HTR-8/SVneo (cell line): ENCODE measurements around the gene MCF2L.
"Not testable (repeated sequence)": the region's sequence is repeated elsewhere in the genome, so short reads cannot be mapped to it uniquely, and the experiment has no call there.

Experiments
- DNase-seq: peaks from one replicate; pipeline ENCODE4 v3.0.0; 2011; ENCODE audit warnings: low spot score, mixed read lengths; ENCODE audit not compliant: insufficient read length
- FAIRE-seq: peaks from 2 replicates; lab custom pipeline; 2011; peaks lifted over from hg19 to GRCh38; lab: Jason Lieb, UNC

The MCF2L gene

DNA sequence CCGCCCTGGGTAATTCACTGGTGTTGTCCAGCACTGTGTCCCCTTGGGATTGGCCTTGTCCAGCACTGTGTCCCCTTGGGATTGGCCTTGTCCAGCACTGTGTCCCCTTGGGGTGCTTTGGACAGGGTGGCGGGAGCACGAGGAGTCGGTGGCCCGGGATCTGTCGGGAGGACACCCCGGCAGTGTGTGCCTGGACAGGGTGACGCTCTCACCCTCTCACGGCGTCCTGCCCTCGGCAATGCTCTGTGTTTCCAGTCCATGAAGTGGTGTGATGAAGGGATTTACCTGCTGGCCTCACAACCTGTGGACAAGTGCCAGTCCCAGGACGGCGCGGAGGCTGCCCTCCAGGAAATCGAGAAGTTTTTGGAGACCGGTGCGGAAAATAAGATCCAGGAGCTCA lies 106.7 kb downstream of the MCF2L start:
- FAIRE-seq (no peak), DNase-seq (no peak)

DNA sequence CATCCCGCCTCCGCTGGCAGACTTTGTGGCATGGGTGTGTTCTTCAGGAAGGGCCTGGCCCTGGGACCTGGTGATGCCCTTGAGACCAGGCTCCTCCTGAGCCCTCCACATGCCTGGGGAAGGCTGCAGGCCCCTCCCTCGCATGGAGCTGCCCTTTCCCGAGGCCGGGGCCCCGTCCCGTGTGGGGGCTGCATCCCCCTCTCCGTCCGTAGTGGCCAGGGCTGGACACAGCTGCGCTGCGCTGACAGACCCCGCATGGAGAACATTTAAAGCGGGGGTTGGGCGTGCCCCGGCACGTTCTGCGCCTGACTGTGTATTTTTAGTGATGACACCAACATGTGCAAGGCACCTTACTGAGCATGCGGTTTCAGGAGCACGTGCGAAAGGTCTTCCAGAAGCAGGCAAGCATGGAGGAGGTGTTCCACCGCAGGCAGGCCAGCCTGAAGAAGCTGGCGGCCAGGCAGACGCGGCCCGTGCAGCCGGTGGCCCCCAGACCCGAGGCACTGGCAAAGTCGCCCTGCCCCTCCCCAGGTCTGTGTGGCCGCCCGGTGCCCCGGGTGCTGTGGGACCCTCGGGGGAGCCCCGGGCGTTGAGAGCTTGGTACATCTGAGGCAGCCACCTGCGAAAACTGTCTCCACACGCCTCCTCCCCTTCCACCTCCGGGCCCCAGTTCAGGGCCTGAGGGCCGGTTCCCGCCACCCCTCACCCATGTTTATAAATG lies 107.8 kb downstream of the MCF2L start:
- no peak for DNase-seq
- no peak for FAIRE-seq

DNA sequence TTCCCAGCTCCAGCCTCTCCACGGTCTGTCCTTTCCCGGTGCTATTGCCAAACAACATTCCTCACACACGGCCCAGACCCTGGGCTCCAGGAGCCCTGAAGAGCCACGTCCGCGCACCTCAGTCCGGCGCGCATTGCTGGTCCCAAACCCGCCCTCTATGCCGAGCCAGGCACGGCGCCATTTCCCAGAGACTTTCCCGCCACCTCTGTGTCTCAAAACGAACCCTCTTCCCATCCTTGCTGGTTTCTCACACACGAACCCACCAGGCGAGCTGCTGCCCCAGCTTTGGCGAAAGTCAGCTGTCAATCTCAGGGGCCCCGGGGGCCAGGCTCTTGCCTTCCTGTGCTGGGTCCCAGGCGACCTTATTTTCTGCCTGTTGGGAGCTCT lies 108.5 kb downstream of the MCF2L start:
- FAIRE-seq: no peak
- no peak for DNase-seq

DNA sequence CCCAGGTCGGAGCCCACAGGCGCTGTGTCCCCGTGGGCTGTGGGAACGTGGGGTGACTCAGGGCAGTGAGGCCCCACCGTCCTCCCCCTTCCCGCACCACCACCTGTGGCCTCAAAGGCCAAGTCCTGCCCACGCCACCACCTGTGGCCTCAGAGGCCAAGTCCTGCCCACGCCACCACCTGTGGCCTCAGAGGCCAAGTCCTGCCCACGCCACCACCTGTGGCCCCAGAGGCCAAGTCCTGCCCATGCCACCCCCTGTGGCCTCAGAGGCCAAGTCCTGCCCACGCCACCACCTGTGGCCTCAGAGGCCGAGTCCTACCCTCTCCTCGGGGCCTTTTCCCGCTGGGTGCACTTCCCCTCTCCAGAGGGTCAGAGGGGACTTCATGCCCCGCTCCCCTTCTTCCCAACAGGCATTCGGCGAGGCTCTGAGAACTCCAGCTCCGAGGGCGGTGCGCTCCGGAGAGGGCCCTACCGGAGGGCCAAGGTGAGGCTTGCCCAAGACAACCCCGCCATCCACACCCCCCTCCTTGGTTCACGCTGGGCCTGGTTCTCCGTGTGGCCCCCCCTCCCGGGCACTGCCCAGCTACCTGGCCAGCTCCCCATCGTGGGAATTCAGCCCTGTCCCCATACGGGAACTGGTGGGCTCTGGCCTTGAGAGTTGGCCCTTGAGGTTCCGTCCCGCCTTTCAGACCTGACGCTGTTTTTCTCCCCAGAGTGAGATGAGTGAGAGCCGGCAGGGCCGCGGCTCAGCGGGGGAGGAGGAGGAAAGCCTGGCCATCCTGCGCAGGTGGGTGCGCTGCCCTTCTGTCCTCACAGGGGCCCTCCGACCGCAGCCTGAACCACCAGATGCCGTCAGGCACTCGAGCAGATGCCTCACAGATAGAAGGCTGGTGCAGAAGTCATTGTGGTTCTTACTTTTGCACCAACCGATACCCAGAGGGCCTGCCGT lies 109.2 kb downstream of the MCF2L start:
- no peak for FAIRE-seq
- no peak for DNase-seq

DNA sequence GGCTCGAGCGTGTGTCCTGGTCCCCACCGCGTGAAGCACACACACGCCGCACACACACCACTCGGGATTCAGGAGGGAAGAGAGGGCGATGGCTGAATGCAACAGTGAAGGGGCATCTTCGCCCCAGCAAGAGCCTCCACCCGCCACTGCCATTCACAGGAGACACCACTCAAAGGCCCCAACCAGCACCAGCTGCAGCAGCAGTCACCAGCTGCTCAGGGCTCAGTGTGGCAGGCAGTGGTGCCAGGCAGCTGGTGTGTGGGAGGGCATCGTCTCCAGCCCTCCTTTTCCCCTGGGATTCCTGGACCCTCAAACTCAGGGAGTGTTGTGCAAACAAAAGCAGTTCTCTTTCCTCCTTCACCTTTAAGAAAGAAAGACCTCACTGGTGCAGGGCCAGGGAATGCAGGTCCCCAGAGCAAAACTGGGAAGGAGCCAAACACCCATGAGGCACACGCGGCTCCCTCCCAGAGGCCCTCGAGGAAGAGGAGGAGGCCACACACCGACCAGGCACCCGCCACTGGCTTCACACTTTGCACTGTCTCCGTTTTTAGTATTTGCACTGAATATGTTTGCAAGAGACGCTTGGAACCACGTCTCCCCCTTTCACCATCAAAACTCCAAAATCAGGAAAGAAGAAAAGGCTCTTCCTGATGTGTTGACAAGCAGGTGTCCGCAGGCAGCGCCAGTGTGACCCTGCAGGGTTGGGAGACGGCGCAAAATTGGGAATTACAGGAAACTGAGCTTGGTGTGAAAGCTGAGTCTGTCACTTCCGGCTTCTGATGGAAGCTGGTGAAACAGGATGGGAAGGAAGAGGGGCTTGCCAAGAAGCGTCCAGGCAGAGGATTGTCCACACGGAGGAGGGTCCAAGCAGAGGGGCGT lies 110.1 kb downstream of the MCF2L start:
- FAIRE-seq: no peak
- DNase-seq: no peak

DNA sequence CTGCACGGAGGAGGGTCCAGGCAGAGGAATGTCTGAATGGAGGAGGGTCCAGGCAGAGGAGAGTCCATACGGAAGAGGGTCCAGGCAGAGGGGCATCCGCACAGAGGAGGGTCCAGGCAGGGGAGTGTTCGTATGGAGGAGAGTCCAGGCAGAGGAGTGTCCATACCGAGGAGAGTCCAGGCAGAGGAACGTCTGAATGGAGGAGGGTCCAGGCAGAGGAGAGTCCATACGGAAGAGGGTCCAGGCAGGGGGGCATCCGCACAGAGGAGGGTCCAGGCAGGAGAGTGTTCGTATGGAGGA lies 110.7 kb downstream of the MCF2L start:
- FAIRE-seq, DNase-seq: not testable (repeated sequence)

DNA sequence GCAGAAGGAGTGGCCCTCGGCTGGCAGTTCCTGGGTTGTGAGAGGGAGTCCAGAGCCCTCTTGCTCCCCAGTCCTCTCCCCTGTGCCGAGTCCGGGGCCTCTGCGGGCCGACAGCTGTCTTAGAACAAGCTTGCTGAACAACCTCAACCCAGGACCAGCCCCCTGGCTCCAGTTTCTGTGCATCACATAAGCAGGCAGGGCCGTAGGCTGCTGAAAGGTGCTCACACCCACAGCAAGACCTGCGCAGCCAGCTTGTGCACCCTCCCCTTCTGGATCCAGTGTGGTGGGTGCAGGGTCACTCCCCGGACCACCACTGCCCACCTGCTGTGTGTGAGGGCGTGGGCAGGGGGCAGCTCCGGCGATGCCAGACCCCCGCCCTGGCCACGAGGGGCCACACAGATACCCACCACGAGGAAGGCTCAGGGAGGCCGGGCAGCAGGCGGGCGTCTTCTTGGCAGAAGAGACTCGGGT lies 111.4 kb downstream of the MCF2L start:
- DNase-seq: no peak
- FAIRE-seq: no peak

DNA sequence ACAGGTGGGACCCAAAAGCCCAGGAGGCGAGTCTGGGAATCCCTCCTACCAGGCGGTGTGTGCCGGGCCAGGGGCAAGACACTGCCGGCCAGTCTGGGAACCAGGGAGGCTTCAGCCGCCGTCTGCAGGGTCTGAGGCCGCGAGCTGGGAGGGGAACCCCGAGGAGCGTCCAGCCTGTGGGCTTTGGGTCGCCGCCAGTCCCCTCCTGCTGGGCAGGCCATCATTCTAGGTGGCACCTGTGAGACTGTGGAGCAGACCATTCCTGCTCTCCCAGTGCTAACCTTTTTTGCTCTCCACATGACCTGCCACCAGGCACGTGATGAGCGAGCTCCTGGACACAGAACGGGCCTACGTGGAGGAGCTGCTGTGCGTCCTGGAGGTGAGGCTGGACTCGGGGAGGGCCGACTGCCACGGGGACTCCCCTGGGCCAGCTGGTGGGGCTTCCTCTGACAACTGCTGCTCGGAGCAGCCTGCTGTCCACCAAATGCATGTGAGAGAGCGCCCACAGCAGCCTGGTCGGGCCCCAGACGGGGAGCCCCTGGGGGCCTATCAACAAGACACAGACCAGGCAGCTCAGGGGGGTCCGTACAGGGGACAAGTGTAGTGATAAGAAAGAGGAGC lies 112.0 kb downstream of the MCF2L start:
- DNase-seq (no peak), FAIRE-seq (no peak)

DNA sequence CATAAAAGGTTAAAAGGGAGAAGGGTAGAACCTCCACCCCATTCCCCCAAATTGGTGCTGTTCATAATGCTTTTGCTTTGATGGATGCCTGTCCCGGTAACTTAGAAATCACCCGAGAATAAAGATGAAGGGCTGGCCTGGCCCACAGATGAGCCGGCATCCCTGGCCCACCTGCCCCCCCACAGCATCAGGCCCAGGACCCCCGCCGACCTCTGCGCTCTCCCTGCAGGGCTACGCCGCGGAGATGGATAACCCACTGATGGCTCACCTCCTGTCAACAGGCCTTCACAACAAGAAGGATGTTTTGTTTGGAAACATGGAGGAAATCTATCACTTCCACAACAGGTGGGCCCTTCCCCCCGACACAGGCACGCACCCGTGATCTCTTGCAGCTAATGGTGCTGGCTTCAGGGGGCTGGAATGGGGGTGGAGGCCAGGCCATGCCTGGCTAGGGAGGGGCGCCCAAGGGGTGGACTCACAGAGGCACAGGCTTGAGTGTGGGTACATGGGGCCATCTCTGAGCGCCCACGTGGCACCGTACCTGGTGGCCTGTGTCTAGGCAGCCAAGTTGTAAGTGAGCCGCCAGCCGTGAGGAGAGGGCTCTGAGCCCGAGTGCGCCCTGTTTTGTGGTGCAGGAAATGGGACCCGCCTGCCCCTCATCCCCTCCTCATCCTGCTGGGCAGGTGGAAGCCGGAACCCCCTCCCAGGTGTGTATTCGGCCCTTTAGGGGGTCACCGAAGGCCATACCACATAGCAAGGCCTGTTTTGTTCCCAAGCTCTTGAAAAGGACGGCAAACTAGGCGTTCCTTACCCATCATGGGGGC lies 113.4 kb downstream of the MCF2L start:
- FAIRE-seq: no peak
- DNase-seq: no peak

DNA sequence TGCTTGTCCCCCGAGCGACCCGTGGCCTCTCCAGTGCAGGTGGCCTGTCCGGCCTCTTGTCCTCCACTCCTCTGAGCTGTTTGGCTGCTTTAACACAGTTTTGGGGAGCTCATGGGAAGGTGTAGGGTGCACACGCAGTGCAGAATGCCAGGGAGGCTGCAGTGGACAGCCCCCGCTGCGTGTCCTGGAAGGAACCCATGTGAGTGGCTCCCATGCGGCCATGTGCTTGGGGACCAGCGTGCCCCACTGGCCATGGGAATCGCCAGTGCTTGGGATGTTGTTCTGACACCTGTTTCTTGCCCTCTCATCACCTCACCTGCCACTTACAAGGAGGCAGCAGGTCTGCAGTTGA lies 114.0 kb downstream of the MCF2L start:
- FAIRE-seq: no peak

DNA sequence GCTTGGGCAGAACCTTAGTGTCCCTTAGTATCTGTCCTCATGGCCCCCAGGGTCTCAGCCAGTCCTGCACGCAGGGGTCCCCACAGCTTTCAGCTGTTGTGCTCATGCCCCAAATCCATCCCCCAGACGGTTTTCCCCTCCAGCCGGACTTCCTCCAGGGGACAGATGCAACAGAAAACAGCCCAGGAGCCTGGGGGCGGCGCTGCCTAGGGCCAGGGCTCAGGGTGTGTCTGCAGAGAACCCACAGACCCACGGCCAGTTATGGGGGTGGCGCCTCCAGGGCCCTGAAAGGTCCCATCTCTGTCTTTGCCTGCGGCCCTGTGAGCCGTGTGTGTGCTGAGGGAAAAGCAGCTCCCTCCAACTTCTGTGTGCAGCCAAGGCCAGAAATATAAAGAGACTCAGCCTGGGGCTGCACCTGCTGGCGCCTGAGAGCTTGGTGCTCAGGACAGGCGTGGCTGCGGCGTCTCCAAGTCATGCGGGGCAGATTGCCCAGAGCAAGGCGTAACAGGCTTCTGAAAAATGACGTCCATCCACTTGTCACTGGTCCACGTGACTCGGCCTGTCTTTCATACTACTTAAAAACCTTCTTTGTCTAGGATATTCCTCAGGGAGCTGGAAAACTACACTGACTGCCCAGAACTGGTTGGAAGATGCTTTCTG lies 114.5 kb downstream of the MCF2L start:
- DNase-seq (no peak), FAIRE-seq (no peak)

More for the DNA sequence above, 114.0 kb downstream of the MCF2L start:
- DNase-seq: no peak

DNA sequence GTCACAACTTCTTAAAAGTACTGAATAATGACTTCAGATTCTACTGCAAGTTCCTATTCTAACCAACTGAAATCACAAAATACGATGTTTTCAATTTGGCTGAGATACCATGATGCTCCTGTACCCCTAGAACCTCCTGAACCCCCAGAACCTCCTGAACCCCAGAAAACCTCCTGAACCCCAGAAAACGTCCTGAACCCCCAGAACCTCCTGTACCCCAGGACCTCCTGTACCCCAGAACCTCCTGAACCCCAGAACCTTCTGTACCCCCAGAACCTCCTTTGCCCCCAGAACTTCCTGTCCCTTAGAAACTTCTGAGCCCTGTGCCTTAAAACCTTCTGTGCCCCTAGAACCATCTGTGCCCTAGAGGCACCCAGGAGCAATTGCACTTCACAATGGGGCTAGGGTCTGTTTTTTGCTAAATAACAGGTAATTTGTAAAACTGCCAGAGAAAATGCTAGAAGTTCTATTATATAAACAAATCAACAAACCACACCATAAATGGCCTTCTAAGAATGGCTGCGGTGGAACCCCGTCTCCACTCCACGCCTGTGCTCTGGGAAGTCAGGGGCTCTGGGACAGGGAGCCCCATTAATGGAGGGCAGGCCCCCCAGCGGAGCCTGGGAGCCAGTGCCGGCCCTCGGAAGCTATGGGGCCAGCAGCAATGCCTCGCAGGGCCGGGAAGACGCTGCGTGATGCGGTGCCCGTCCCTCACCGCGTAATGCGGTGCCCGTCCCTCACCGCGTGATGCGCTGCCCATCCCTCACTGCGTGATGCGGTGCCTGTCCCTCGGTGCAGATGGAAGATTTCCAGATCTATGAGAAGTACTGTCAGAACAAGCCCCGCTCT lies 115.3 kb downstream of the MCF2L start:
- FAIRE-seq (no peak), DNase-seq (no peak)

DNA sequence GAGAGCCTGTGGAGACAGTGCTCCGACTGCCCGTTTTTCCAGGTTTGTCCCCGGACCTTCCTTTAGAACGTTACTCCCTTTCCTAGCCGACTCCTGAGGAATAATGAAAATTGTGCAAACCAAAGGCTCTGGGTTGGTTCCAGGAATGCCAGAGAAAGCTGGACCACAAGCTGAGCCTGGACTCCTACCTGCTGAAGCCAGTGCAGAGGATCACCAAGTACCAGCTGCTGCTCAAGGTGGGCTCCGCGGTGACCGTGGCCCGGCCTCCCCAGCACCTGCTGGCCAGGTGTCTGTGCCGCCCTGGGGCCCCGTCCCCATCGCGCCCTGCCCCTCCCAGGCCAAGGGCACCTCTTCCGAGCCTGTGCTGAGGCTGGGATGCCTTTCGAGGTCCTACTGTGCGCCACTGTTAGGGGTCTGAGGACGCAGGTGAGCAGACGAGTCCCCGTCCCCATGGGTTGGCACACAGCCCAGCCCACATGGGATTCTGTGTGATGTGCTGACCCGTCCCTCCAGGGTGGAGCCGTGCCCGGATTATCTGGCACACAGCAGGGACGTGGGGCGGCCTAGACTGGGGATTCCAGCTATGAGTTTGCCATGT lies 116.0 kb downstream of the MCF2L start:
- FAIRE-seq (no peak), DNase-seq (no peak)

DNA sequence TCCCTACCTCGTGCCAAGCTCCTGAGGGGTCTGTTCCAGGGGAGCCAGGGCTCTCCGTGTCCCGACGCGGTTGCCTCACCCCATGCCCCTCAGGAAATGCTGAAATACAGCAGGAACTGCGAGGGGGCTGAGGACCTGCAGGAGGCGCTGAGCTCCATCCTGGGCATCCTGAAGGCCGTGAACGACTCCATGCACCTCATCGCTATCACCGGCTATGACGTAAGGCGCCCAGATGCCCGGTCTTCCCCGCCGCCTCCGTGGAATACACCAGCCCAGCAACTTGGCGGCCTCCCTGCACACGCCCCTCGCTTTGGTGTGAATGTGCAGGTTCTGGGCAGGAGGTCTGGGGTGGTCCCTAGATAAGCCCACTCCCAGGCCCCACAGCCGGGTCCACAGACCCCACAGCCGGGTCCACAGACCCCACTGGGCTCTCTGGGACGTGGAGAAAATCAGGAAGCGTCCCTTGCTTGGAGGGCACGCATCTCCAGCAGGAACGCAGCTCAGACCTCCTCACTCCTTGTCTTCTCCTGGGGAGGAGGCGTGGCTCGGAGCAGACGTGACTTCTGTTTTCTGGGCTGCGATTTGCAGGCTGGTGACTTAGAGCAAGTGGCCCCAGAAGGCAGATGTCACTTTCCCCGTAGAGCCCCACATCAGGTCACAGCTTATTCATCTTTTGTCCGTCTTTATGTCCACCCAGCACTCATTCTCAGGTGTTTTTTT lies 117.2 kb downstream of the MCF2L start:
- no peak for FAIRE-seq
- no peak for DNase-seq

DNA sequence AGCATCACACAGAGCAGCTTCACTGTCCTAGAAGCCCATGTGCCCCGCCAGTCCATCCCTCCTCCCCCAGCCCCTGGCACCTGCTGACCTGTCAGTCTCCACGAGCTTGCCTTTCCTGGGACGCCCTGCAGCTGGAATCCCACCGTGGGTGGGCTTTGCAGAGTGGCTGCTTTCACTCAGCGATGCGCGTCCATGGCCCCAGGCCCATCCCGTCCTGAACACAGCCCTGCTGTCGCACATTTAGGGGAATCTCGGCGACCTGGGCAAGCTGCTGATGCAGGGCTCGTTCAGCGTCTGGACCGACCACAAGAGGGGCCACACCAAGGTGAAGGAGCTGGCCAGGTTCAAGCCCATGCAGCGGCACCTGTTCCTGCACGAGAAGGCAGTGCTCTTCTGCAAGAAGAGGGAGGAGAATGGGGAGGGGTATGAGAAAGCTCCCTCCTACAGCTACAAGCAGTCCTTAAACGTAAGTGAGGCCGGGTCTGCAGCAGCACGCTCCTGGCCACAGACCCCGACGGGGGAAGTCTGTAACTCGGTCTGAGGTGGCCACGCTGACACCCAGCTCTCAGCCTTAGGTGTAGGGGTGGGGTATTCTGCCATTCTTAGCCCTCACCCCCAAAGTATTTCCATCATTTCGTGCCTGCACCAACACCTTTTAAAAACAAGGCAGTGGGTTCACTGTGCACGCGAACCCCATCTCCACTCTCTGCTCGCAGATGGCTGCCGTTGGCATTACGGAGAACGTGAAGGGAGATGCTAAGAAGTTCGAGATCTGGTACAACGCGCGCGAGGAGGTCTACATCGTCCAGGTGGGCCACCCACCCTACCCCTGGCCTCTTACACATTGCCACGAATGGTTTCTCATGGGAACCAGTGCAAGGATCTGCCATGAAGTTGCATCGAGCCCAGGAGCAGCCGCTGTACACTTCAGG lies 118.2 kb downstream of the MCF2L start:
- DNase-seq: no peak
- FAIRE-seq: no peak
